AG09319 (cell line): ENCODE data around the gene MRPS18B.

Experiments used
- DNase-seq: peaks from one replicate; pipeline ENCODE4 v3.0.0-alpha.2; 2010; ENCODE audit warnings: low read depth; ENCODE audit errors: extremely low read depth
- CTCF ChIP-seq: IDR thresholded peaks from 2 replicates; pipeline ENCODE4 v1.5.1; 2011; ENCODE audit warnings: low read depth, mild to moderate bottlenecking, inconsistent platforms, low read length, moderate library complexity

MRPS18B gene

GRCh38 chr6:30614044-30614842 lies 3.4 kb upstream of the MRPS18B start:
- TF ChIP-seq CTCF = no peak
- DNase-seq = no peak

- DNase-seq = peak; percentile 95
- no peak for TF ChIP-seq CTCF
These were observed 2.8 kb upstream of the MRPS18B start for GRCh38 chr6:30614843-30615218.

- peak; percentile 76 for DNase-seq
- TF ChIP-seq CTCF = no peak
These were observed 2.3 kb upstream of the MRPS18B start for GRCh38 chr6:30615219-30615957.

GRCh38 chr6:30615958-30616810 lies 1.5 kb upstream of the MRPS18B start:
- TF ChIP-seq CTCF = no peak
- DNase-seq = no peak

- peak; percentile 100 for DNase-seq
These were observed 652 bp upstream of the MRPS18B start, which contains the start of gene PPP1R10 for GRCh38 chr6:30616811-30617564. PPP1R10 (minus strand) TSS chr6:30617243; CDS start chr6:30609944, 7,299 bp downstream.

GRCh38 chr6:30618270-30618797 lies 694 bp downstream of the MRPS18B start:
- no peak for DNase-seq
- no peak for TF ChIP-seq CTCF

More at GRCh38 chr6:30616811-30617564, 652 bp upstream of the MRPS18B start, which contains the start of gene PPP1R10:
- no peak for TF ChIP-seq CTCF
